SK-N-SH (cell line): ENCODE data around the gene SOCS3. TPM values are rescaled to one million over a fixed set of nuclear protein-coding genes. Genes with fewer than 3 reads are reported as not detected.

Experiments
- CTCF ChIA-PET: fragments of 300-600, 350-600 bp; formaldehyde crosslinking; extraction: SDS; loops from one replicate; lab custom pipeline; 2021; lab: Yijun Ruan, JAX
- POLR2A ChIA-PET: fragments of 350-600 bp; sonication (Branson Sonifier 250); formaldehyde crosslinking; extraction: SDS; loops from one replicate; lab custom pipeline; 2020; ENCODE audit warnings: antibody characterized with exemption, inconsistent platforms; lab: Yijun Ruan, JAX
- DNase-seq: peaks from one replicate; pipeline ENCODE4 v3.0.0; 2012
- H2AFZ ChIP-seq: fragments of 200-600 bp; sonication (generic); 2 replicates; pipeline ENCODE4 v1.8.1; 2016; ENCODE audit warnings: antibody characterized with exemption, mild to moderate bottlenecking, low read depth
- H3F3A ChIP-seq: fragments of 200-600 bp; sonication (generic); replicated peaks from 2 replicates; pipeline ENCODE3; 2016; ENCODE audit warnings: antibody characterized with exemption, mild to moderate bottlenecking; ENCODE audit not compliant: insufficient read depth
- H3K27ac ChIP-seq, 2 experiments: fragments of 200-500 bp in 1 of 2; fragments of 200-600 bp in 1 of 2; sonication (Bioruptor generic) in 1 of 2; sonication (generic), shearing (Covaris generic) in 1 of 2; 2 replicates each; pipeline versions ENCODE4 v1.5.1 to v1.6.1; 2014 to 2016; ENCODE audit warnings: low read depth in 2 of 2, inconsistent platforms in 1 of 2, low read length in 1 of 2, mild to moderate bottlenecking in 1 of 2, mixed read lengths in 1 of 2
- H3K27me3 ChIP-seq: fragments of 200-600 bp; sonication (generic), shearing (Covaris generic); 2 replicates; pipeline ENCODE4 v1.6.1; 2016; ENCODE audit warnings: mixed run types; ENCODE audit not compliant: insufficient read depth
- H3K36me3 ChIP-seq, 2 experiments: fragments of 200-500 bp in 1 of 2; fragments of 200-600 bp in 1 of 2; sonication (Bioruptor generic) in 1 of 2; sonication (generic) in 1 of 2; replicated peaks in 1 of 2; 2 replicates each; pipeline versions ENCODE3 to v1.5.1; 2014 to 2016; ENCODE audit warnings: low read length in 1 of 2, mild to moderate bottlenecking in 1 of 2; ENCODE audit not compliant: insufficient read depth in 2 of 2, control insufficient read depth in 1 of 2
- H3K4me1 ChIP-seq, 2 experiments: fragments of 200-500 bp in 1 of 2; fragments of 200-600 bp in 1 of 2; sonication (Bioruptor generic) in 1 of 2; sonication (generic), shearing (Covaris generic) in 1 of 2; 2 replicates each; pipeline versions ENCODE4 v1.5.1 to v1.6.1; 2014 to 2016; ENCODE audit warnings: low read depth in 1 of 2, low read length in 1 of 2, mixed run types in 1 of 2; ENCODE audit not compliant: insufficient read depth in 2 of 2, control insufficient read depth in 1 of 2
- H3K4me2 ChIP-seq: fragments of 200-600 bp; sonication (generic), shearing (Covaris generic); 2 replicates; pipeline ENCODE4 v1.6.1; 2017; ENCODE audit warnings: mixed run types
- H3K4me3 ChIP-seq, 2 experiments: fragments of 200-500 bp in 1 of 2; fragments of 200-600 bp in 1 of 2; sonication (Bioruptor generic) in 1 of 2; sonication (generic), shearing (Covaris generic) in 1 of 2; 2 replicates each; pipeline versions ENCODE4 v1.5.1 to v1.8.1; 2014 to 2016; ENCODE audit warnings: low read depth in 2 of 2, inconsistent platforms in 1 of 2, low read length in 1 of 2, mild to moderate bottlenecking in 1 of 2, mixed read lengths in 1 of 2, moderate library complexity in 1 of 2
- H3K79me2 ChIP-seq: fragments of 200-600 bp; sonication (generic); 2 replicates; pipeline ENCODE4 v1.8.1; 2017; ENCODE audit warnings: mild to moderate bottlenecking; ENCODE audit not compliant: insufficient read depth
- H3K9ac ChIP-seq: fragments of 200-600 bp; sonication (generic); 2 replicates; pipeline ENCODE4 v1.6.1; 2017; ENCODE audit warnings: mixed run types
- H3K9me2 ChIP-seq: fragments of 200-600 bp; sonication (generic); 2 replicates; pipeline ENCODE4 v1.6.1; 2017; ENCODE audit warnings: mixed run types
- H3K9me3 ChIP-seq: fragments of 200-600 bp; sonication (generic); 2 replicates; pipeline ENCODE4 v1.6.1; 2017; ENCODE audit warnings: mixed run types, mild to moderate bottlenecking, moderate library complexity
- H4K20me1 ChIP-seq: fragments of 200-600 bp; sonication (generic); 2 replicates; pipeline ENCODE4 v1.6.1; 2017; ENCODE audit warnings: mild to moderate bottlenecking, mixed run types; ENCODE audit not compliant: insufficient read depth
- CHD2 ChIP-seq: fragments of 150-350 bp; IDR thresholded peaks from 2 replicates; pipeline ENCODE4 v1.6.1; 2018; ENCODE audit warnings: low read length; ENCODE audit not compliant: partially characterized antibody
- ELF1 ChIP-seq: IDR thresholded peaks from 2 replicates; pipeline ENCODE4 v1.4.0; 2012
- EP300 ChIP-seq, 2 experiments: IDR thresholded peaks; 2 replicates each; pipeline versions ENCODE4 v1.4.0 to v1.6.1; 2012; ENCODE audit warnings: borderline replicate concordance in 1 of 2, low read depth in 1 of 2, low read length in 1 of 2
- FOSL2 ChIP-seq: IDR thresholded peaks from 2 replicates; pipeline ENCODE4 v1.4.0; 2012; ENCODE audit warnings: low read depth, mild to moderate bottlenecking, moderate library complexity, borderline replicate concordance
- FOXM1 ChIP-seq: IDR thresholded peaks from 2 replicates; pipeline ENCODE4 v1.4.0; 2012; ENCODE audit warnings: low read depth, mild to moderate bottlenecking
- MEF2A ChIP-seq: IDR thresholded peaks from 2 replicates; pipeline ENCODE4 v1.4.0; 2012; ENCODE audit warnings: low read depth, borderline replicate concordance
- MXI1 ChIP-seq: IDR thresholded peaks from 2 replicates; pipeline ENCODE4 v1.6.1; 2012; ENCODE audit warnings: mild to moderate bottlenecking, low read depth, low read length, improper control_type of control experiment
- NRF1 ChIP-seq: IDR thresholded peaks from 2 replicates; pipeline ENCODE4 v1.6.1; 2012; ENCODE audit warnings: low read depth, mild to moderate bottlenecking, low read length
- POLR2AphosphoS5 ChIP-seq: IDR thresholded peaks from 2 replicates; pipeline ENCODE4 v1.6.1; 2012; ENCODE audit warnings: low read depth, low read length
- RCOR1 ChIP-seq: fragments of 150-350 bp; IDR thresholded peaks from 2 replicates; pipeline ENCODE4 v1.6.1; 2017; ENCODE audit warnings: antibody characterized with exemption, low read length
- RXRA ChIP-seq: IDR thresholded peaks from 2 replicates; pipeline ENCODE4 v1.4.0; 2012; ENCODE audit warnings: low read depth, mild to moderate bottlenecking, borderline replicate concordance
- SIN3A ChIP-seq: IDR thresholded peaks from 2 replicates; pipeline ENCODE4 v1.6.1; 2012; ENCODE audit warnings: low read depth, mild to moderate bottlenecking, low read length, moderate library complexity, borderline replicate concordance
- SMC3 ChIP-seq: IDR thresholded peaks from 2 replicates; pipeline ENCODE4 v1.6.1; 2012; ENCODE audit warnings: low read depth, low read length, improper control_type of control experiment
- TAF1 ChIP-seq: IDR thresholded peaks from 2 replicates; pipeline ENCODE4 v1.6.1; 2012; ENCODE audit warnings: low read depth, mild to moderate bottlenecking, low read length, moderate library complexity, borderline replicate concordance
- TEAD4 ChIP-seq: IDR thresholded peaks from 2 replicates; pipeline ENCODE4 v1.4.0; 2012; ENCODE audit warnings: mild to moderate bottlenecking, borderline replicate concordance; ENCODE audit not compliant: insufficient read depth
- WGBS: methylation state at CpG from one replicate; pipeline ENCODE4 v1.1.6; 2017; ENCODE audit warnings: low lambda C conversion rate; 5-methylcytosine and 5-hydroxymethylcytosine counted together
- polyA plus RNA-seq, 3 experiments: library from polyadenylated mRNA; depleted of rRNA; stranded (reverse); fragments of >200 nt; gene quantifications; 2 replicates each; pipeline ENCODE4 v1.2.3, GENCODE V29; 2012
- TF ChIP-seq, protein P1 (sequence below): IDR thresholded peaks from 2 replicates; pipeline ENCODE4; 2012
- TF ChIP-seq, protein P2 (sequence below): IDR thresholded peaks from 2 replicates; pipeline ENCODE4 v1.4.0; 2012; ENCODE audit warnings: low read depth, borderline replicate concordance
- TF ChIP-seq, protein P3 (sequence below): fragments of 150-350 bp; IDR thresholded peaks from 2 replicates; pipeline ENCODE4 v1.6.1; 2017; ENCODE audit warnings: antibody characterized with exemption, low read length, low read depth, borderline replicate concordance
- TF ChIP-seq, protein P4 (sequence below): fragments of 150-350 bp; IDR thresholded peaks from 2 replicates; pipeline ENCODE4 v1.6.1; 2016; ENCODE audit warnings: mild to moderate bottlenecking, low read depth, low read length
- TF ChIP-seq, protein P5 (sequence below): IDR thresholded peaks from 2 replicates; pipeline ENCODE4 v1.4.0; 2012; ENCODE audit warnings: low read depth

Gene SOCS3
- polyA plus RNA-seq, 1 of the 3 experiments (the other 2 are of a cell fraction): 24.9 TPM

DNA sequence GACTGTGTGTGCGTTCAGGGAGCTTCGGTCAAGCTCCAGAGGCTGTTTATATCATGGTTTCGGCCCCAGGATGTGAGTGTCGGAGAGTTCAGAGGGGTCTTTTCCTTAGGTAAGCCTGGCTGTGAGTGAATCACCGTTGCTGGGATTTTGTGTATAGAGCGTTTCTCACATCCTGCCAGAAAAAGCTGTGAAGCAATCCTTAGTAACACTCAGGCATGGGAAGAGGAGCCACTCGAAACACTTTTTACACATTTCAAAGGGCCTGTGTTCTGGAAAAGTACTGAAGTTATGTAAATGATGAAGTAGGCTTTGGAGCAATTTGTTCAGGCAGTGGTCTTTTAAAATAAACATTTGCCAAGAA, 19.2 kb upstream of the SOCS3 start:
- Histone ChIP-seq H3K27ac (peak overlapping the region; percentile 64 to 81), H3K9ac (peak overlapping the region; percentile 89), H3K4me1 (peaks cover 16 to 58% of the 10 kb centered on the region in 2 experiments), H3K4me3 (peak overlapping the region; percentile 87 to 88), H3K79me2 (peaks cover 62% of the 10 kb centered on the region), H3F3A (peaks cover 54% of the 10 kb centered on the region), H4K20me1 (peaks cover 42% of the 10 kb centered on the region), H3K9me3 (no peaks in the 10 kb centered on the region), H3K36me3 (peaks cover 3 to 9% of the 10 kb centered on the region in 2 experiments), H3K4me2 (peak overlapping the region; percentile 85), H3K9me2 (no peaks in the 10 kb centered on the region), H2AFZ (no peak overlapping the region), H3K27me3 (no peaks in the 10 kb centered on the region)
- TF ChIP-seq SMC3: no peak
- peak; percentile 12; the same call in 1 of the 2 replicates for TF ChIP-seq FOSL2
- TF ChIP-seq TAF1: peak; percentile 18; the same call in 1 of the 2 replicates
- TF ChIP-seq RXRA: no peak
- no peak for DNase-seq
- 3% methylated on average over 7 of the region's 7 CpGs for WGBS
- ChIA-PET POLR2A (interaction anchor here (0.7 to 1.6 kb wide), 3 partner anchors 9 to 11 kb away, joined by 3 to 6 read pairs (median 4); no protein-coding TSS in a partner anchor), CTCF (interaction anchor here (1.5 to 12.5 kb wide), 4 partner anchors 9 to 43 kb away, joined by 6 to 175 read pairs (median 14); partner anchors contain the start of gene SOCS3)

DNA sequence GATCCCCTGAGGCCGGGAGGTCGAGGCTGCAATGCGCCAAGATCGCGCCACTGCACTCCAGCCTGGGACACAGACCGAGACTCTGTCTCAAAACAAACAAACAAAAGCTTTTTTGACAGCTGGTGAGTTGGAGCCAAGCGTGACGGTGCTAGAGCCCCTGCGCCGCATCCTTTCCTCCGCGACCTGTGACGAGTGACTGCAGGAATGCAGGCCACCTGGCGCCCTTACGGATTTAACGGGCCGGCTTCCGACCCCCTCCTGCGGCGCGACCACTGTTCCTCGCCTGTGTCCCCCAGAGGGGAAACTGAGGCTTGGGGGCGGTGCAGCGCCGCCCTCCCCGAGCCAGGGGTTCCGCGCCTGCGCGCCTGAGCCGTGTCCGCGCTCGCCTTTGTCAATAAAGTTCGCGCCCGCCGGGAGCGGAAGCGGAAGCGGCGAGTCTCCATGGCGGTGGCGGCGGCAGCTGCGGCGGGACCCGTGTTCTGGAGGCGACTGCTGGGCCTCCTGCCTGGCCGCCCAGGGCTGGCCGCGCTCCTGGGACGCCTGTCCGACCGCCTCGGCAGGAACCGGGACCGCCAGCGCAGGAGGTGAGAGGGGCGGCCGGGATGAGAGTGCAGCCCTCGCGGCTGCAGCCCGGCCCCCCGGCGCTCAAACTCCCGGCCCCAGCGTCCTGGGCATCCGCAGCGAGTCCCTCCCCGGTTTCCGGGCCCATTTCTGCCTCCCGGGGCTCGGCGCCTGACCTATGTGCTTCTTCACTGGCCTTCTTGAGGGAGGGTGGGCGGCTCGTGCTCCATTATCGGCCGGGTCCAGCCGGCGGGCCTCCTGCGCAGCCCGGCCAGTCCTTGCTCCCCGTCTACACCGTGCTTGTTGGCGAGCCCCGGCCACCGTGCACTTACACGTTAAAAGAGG, 18.6 kb upstream of the SOCS3 start, which contains the start of gene PGS1:
TSS of gene PGS1 (plus strand) at position 425 of the 906 bp plus-strand sequence. CDS start at position 442, 17 bp downstream.
- H3K27me3 ChIP-seq: no peaks in the 10 kb centered on the region
- H3K4me3 ChIP-seq: peak within 1 kb of the TSS; percentile 87 to 88
- no peaks in the 10 kb centered on the region for H3K9me3 ChIP-seq
- peaks cover 3 to 9% of the 10 kb centered on the region in 2 experiments for H3K36me3 ChIP-seq
- H2AFZ ChIP-seq: peak within 1 kb of the TSS; percentile 99
- H3K4me1 ChIP-seq: peaks cover 16 to 57% of the 10 kb centered on the region in 2 experiments
- POLR2A ChIA-PET: interaction anchor here (0.7 to 1.6 kb wide), 3 partner anchors 9 to 12 kb away, joined by 3 to 6 read pairs (median 4); no protein-coding TSS in a partner anchor
- peak; percentile 97 for DNase-seq
- WGBS: 4% methylated on average over 47 of the region's 89 CpGs
- CTCF ChIA-PET: interaction anchor here (1.0 to 12.5 kb wide), 6 partner anchors 9 to 128 kb away, joined by 3 to 175 read pairs (median 8); partner anchors contain the start of gene SOCS3
- H3K79me2 ChIP-seq: peaks cover 56% of the 10 kb centered on the region
- H3K27ac ChIP-seq: peak within 1 kb of the TSS; percentile 64 to 81
- peak within 1 kb of the TSS; percentile 89 for H3K9ac ChIP-seq
- H3K4me2 ChIP-seq: peak within 1 kb of the TSS; percentile 85
- no peaks in the 10 kb centered on the region for H3K9me2 ChIP-seq
- peaks cover 36% of the 10 kb centered on the region for H4K20me1 ChIP-seq
- peaks cover 52% of the 10 kb centered on the region for H3F3A ChIP-seq
- TF ChIP-seq ELF1 (peak; percentile 98), POLR2AphosphoS5 (peak; percentile 95), SIN3A (peak; percentile 95; the same call in 1 of the 2 replicates), TAF1 (peak; percentile 94), SMC3 (no peak), EP300 (IDR thresholded peaks at IDR 0.05; ENCODE audit: borderline replicate concordance in 1 of 2, low read depth in 1 of 2, low read length in 1 of 2) (peak in 1 of 2 experiments; percentile 83; a peak in 1 of 4 replicates), TEAD4 (0 out of 2 replicates have a peak, but pooled peaks have one; percentile 34), MXI1 (peak; percentile 94), NRF1 (peak; percentile 84), FOXM1 (no peak), FOSL2 (no peak), CHD2 (peak; percentile 54), RCOR1 (no peak), MEF2A (no peak)
- TF ChIP-seq, protein P1, sequence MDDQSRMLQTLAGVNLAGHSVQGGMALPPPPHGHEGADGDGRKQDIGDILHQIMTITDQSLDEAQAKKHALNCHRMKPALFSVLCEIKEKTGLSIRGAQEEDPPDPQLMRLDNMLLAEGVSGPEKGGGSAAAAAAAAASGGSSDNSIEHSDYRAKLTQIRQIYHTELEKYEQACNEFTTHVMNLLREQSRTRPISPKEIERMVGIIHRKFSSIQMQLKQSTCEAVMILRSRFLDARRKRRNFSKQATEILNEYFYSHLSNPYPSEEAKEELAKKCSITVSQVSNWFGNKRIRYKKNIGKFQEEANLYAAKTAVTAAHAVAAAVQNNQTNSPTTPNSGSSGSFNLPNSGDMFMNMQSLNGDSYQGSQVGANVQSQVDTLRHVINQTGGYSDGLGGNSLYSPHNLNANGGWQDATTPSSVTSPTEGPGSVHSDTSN: 0 out of 2 replicates have a peak, but pooled peaks have one; percentile 4
- TF ChIP-seq, protein P2, sequence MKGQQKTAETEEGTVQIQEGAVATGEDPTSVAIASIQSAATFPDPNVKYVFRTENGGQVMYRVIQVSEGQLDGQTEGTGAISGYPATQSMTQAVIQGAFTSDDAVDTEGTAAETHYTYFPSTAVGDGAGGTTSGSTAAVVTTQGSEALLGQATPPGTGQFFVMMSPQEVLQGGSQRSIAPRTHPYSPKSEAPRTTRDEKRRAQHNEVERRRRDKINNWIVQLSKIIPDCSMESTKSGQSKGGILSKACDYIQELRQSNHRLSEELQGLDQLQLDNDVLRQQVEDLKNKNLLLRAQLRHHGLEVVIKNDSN: no peak
- TF ChIP-seq, protein P3, sequence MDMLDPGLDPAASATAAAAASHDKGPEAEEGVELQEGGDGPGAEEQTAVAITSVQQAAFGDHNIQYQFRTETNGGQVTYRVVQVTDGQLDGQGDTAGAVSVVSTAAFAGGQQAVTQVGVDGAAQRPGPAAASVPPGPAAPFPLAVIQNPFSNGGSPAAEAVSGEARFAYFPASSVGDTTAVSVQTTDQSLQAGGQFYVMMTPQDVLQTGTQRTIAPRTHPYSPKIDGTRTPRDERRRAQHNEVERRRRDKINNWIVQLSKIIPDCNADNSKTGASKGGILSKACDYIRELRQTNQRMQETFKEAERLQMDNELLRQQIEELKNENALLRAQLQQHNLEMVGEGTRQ: no peak
- TF ChIP-seq, protein P4, sequence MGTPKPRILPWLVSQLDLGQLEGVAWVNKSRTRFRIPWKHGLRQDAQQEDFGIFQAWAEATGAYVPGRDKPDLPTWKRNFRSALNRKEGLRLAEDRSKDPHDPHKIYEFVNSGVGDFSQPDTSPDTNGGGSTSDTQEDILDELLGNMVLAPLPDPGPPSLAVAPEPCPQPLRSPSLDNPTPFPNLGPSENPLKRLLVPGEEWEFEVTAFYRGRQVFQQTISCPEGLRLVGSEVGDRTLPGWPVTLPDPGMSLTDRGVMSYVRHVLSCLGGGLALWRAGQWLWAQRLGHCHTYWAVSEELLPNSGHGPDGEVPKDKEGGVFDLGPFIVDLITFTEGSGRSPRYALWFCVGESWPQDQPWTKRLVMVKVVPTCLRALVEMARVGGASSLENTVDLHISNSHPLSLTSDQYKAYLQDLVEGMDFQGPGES: no peak
- TF ChIP-seq, protein P5, sequence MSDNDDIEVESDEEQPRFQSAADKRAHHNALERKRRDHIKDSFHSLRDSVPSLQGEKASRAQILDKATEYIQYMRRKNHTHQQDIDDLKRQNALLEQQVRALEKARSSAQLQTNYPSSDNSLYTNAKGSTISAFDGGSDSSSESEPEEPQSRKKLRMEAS: peak; percentile 84
